Uterus (tissue), 4 donors: ENCODE results near the gene TNS1. TPM values are rescaled to one million over a fixed set of nuclear protein-coding genes. Genes with fewer than 3 reads are reported as not detected.

Experiments used
- DNase-seq, 2 donors: peaks; one replicate each; pipeline ENCODE4 v3.0.0-alpha.2; 2019 to 2020
- H3K27ac ChIP-seq, 2 donors: fragments of 200-600 bp; sonication (generic); 1 replicate in 1 of 2; 2 replicates in 1 of 2; pipeline ENCODE4 v1.5.1; 2016 to 2018
- H3K27me3 ChIP-seq, 2 donors: fragments of 200-600 bp; sonication (generic); one replicate each; pipeline ENCODE4 v1.5.1; 2018 to 2019; ENCODE audit warnings: control low read depth in 1 of 2
- H3K36me3 ChIP-seq, 2 donors: fragments of 200-600 bp; sonication (generic); one replicate each; pipeline ENCODE4 v1.5.1; 2019; ENCODE audit warnings: control low read depth in 1 of 2
- H3K4me1 ChIP-seq, 2 donors: fragments of 200-600 bp; sonication (generic); one replicate each; pipeline ENCODE4 v1.5.1; 2018 to 2019; ENCODE audit warnings: control low read depth in 1 of 2
- H3K4me3 ChIP-seq, 2 donors: fragments of 200-600 bp; sonication (generic); 1 replicate in 1 of 2; 2 replicates in 1 of 2; pipeline ENCODE4 v1.5.1; 2018 to 2019; ENCODE audit warnings: mild to moderate bottlenecking in 1 of 2
- H3K9me3 ChIP-seq, 2 donors: fragments of 200-600 bp; sonication (generic); one replicate each; pipeline ENCODE4 v1.5.1; 2019; ENCODE audit warnings: control low read depth in 1 of 2
- POLR2A ChIP-seq, 2 donors: fragments of 450-650 bp; IDR thresholded peaks; one replicate each; pipeline ENCODE4 v1.6.1; 2016; ENCODE audit warnings: antibody characterized with exemption in 2 of 2, mild to moderate bottlenecking in 1 of 2, moderate library complexity in 1 of 2
- intact Hi-C: fragments of 100-400 bp; cut with DNase I; formaldehyde crosslinking; loops from one replicate; pipeline ENCODE4 v1.15.1; 2023; ENCODE audit warnings: low total_unique reads
- total RNA-seq, 4 donors: library from RNA; depleted of rRNA in 3 of 4; stranded (reverse); fragments of >200 nt in 3 of 4; gene quantifications; one replicate each; pipeline versions ENCODE4 v1.1.0 to v1.2.4, GENCODE V29; 2014 to 2023
- TF ChIP-seq, protein P1 (sequence below), 4 experiments: fragments of 200-600 bp in 2 of 4; fragments of 450-650 bp in 2 of 4; sonication (generic) in 2 of 4; IDR thresholded peaks; one replicate each; pipeline ENCODE4 v1.5.1; 2016 to 2019; ENCODE audit warnings: antibody characterized with exemption in 4 of 4, mild to moderate bottlenecking in 2 of 4, moderate library complexity in 1 of 4
- donor health status: DM: yes; HTN: yes; CAD: no.

TNS1 gene
- total RNA-seq, 4 donors from 2014 or later, result 144 to 1,338 (median 313) TPM

DNA sequence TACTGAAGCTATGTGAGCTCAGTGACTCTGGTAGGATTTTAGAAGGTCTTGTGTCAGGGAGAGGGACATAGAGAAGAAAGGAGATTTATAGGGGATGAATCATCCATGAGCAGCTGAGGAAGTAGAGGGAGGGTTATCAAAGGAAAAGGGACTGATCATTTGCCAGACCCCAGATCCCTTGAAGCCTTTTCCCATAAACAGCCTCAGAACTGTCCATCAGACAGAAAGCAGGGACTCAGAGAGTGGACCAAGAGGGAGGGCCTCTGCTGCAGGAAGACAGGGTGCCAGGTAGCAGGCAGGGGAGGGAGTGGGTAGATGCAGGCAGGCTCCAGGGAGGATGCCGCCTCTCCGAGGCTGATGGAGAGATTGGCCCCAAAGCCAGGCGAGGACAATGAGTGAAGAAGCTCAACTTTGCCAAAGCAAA, 133.9 kb downstream of the TNS1 start:
- peak; percentile 70 to 80 for DNase-seq
- no peak overlapping the region for H3K4me3 ChIP-seq
- H3K4me1 ChIP-seq, result peaks cover 6 to 14% of the 10 kb centered on the region in 2 donors
- no peaks in the 10 kb centered on the region for H3K9me3 ChIP-seq
- intact Hi-C loops, result no loop called here
- no peaks in the 10 kb centered on the region for H3K27me3 ChIP-seq
- peak overlapping the region; percentile 60 to 70 for H3K27ac ChIP-seq
- H3K36me3 ChIP-seq, result no peaks in the 10 kb centered on the region
- TF ChIP-seq POLR2A (IDR thresholded peaks at IDR 0.05), result no peak
- TF ChIP-seq, protein P1, sequence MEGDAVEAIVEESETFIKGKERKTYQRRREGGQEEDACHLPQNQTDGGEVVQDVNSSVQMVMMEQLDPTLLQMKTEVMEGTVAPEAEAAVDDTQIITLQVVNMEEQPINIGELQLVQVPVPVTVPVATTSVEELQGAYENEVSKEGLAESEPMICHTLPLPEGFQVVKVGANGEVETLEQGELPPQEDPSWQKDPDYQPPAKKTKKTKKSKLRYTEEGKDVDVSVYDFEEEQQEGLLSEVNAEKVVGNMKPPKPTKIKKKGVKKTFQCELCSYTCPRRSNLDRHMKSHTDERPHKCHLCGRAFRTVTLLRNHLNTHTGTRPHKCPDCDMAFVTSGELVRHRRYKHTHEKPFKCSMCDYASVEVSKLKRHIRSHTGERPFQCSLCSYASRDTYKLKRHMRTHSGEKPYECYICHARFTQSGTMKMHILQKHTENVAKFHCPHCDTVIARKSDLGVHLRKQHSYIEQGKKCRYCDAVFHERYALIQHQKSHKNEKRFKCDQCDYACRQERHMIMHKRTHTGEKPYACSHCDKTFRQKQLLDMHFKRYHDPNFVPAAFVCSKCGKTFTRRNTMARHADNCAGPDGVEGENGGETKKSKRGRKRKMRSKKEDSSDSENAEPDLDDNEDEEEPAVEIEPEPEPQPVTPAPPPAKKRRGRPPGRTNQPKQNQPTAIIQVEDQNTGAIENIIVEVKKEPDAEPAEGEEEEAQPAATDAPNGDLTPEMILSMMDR (IDR thresholded peaks at IDR 0.05), result no peak

DNA sequence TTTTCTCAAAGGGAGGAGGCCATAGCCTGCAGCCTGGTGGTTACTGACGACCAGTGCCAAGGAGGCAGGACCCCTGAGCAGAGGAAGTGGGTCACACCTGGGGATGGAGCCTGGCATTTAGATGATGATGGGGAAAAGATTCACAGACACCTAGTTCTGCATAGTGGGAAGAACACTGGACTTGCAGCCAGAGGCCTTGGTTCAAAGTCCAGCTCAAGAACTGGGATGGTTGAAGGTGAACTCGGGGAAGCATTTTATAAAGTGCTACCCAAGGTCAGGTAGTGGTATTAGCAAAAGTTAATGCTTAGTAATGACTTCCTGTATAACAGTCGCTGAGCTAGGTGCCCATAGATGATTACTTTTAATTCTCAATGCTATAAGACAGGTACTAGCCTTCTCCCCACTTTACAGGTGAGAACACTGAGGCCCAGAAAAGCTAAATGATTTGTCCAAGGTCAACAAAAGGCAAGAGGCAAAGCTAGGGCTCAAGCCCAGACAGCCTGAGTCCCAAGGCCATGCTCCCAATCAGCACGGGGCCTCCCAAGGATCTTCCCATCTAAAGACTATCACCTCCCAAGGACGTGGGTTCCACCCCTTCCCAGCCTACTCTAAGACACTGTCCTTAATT, 134.4 kb downstream of the TNS1 start:
- peak overlapping the region; percentile 60 to 62 for H3K27ac ChIP-seq
- no peaks in the 10 kb centered on the region for H3K9me3 ChIP-seq
- intact Hi-C loops, result no loop called here
- DNase-seq, result no peak
- H3K27me3 ChIP-seq, result no peaks in the 10 kb centered on the region
- peaks cover 6 to 14% of the 10 kb centered on the region in 2 donors for H3K4me1 ChIP-seq
- H3K4me3 ChIP-seq, result no peak overlapping the region
- TF ChIP-seq, protein P1 (IDR thresholded peaks at IDR 0.05), result no peak
- TF ChIP-seq POLR2A (IDR thresholded peaks at IDR 0.05), result no peak
- H3K36me3 ChIP-seq, result no peaks in the 10 kb centered on the region

DNA sequence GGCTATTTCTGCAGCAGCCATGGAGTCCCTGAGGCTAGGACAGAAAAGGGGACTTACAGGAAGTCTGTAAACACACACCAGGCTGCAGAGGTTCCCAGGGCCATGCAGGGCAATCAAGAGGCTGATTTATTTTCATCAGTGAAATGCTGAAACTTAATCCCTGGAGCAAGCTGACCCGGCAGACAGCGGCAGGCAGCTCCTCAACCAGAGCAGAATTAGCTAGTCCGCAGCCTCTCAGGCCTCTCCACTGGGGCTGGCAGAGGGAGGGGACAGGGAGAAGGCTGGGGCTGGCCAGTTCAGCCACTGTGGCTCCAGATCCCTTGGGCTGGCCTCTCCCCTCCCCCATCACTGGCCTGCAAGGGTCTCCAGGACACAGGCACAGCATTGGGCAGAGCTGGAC, 136.3 kb downstream of the TNS1 start:
- H3K4me1 ChIP-seq, result peaks cover 5 to 14% of the 10 kb centered on the region in 2 donors
- TF ChIP-seq POLR2A (IDR thresholded peaks at IDR 0.05), result no peak
- TF ChIP-seq, protein P1 (IDR thresholded peaks at IDR 0.05), result no peak
- no peak overlapping the region for H3K27ac ChIP-seq

DNA sequence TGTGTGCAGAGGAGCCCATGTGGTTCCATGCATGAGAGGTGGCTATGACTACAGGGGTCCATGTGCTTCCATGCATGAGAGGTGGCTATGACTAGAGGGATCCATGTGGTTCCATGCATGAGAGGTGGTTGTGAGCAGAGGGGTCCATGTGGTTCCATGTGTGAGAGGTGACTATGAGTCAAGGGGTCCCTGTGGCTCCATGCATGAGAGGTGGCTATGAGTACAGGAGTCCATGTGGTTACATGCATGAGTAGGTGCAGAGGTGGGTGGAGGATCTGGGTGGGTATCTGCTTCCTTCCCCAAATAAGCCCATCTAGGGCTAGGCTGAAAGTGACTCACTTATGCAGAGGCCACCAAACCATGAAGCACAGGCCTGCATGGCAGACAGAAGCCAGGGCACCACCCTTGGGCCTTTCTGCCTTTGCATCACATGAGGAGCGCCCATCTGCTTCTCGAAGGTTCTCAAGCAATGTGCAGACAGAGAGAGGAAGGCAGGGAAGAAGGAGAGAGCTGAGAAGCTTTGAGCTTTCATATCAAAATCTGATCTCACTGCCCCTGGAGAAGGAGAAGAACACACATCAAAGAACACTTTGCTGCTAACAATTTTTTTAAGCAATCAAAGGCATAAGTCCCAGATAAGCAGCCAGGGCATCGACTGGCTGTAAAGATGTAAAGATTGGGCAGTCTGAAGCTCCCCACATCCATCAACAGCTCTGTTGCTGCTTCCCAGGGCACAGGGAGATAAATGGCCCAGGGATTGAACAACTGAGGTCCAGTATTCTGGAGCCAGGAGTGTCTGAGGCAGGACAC, 137.6 kb downstream of the TNS1 start:
- TF ChIP-seq, protein P1 (IDR thresholded peaks at IDR 0.05), result no peak
- TF ChIP-seq POLR2A (IDR thresholded peaks at IDR 0.05), result no peak
- DNase-seq, result no peak
- Histone ChIP-seq H3K4me1 (peaks cover 8 to 9% of the 10 kb centered on the region in 2 donors), H3K36me3 (no peaks in the 10 kb centered on the region), H3K9me3 (no peaks in the 10 kb centered on the region), H3K27me3 (no peaks in the 10 kb centered on the region), H3K27ac (no peak overlapping the region), H3K4me3 (no peak overlapping the region)
- intact Hi-C loops, result no loop called here

More for the DNA sequence above, 136.3 kb downstream of the TNS1 start:
- no peak overlapping the region for H3K4me3 ChIP-seq
- H3K36me3 ChIP-seq, result no peaks in the 10 kb centered on the region
- no peaks in the 10 kb centered on the region for H3K9me3 ChIP-seq
- intact Hi-C loops, result no loop called here
- no peak for DNase-seq
- no peaks in the 10 kb centered on the region for H3K27me3 ChIP-seq

DNA sequence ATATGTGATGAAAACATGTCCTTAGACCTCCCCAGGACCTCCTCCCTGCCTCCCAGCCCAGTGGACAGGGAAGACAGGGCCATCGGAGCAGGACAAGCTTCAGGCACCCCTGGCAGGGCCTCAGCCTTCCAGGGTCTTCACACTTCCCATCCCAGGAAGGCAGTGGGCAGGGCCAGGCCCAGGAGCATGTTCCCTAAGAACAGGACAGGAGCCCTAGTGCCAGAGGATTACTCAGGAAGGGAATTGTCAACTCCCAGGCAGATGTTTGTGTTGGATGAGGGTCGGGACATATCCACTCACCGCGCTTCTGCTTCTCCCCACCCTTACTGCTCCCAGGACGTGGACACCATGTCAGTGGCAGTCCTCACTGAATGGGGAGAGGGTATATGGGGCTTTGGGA, 138.9 kb downstream of the TNS1 start:
- H3K27ac ChIP-seq, result peak overlapping the region; percentile 2 to 30
- peaks cover 10 to 17% of the 10 kb centered on the region in 2 donors for H3K4me1 ChIP-seq
- intact Hi-C loops, result no loop called here
- no peak for DNase-seq
- H3K9me3 ChIP-seq, result no peaks in the 10 kb centered on the region
- H3K4me3 ChIP-seq, result no peak overlapping the region
- no peaks in the 10 kb centered on the region for H3K27me3 ChIP-seq
- no peak for TF ChIP-seq POLR2A (IDR thresholded peaks at IDR 0.05)
- TF ChIP-seq, protein P1 (IDR thresholded peaks at IDR 0.05), result no peak
- H3K36me3 ChIP-seq, result no peaks in the 10 kb centered on the region
